SW 1271 (cell line): ENCODE measurements around the gene SHB.

Source experiments
- DNase-seq, 2 experiments: peaks; one replicate each; lab custom pipeline; 2025; lab: John Stamatoyannopoulos, UW

Gene SHB

DNA sequence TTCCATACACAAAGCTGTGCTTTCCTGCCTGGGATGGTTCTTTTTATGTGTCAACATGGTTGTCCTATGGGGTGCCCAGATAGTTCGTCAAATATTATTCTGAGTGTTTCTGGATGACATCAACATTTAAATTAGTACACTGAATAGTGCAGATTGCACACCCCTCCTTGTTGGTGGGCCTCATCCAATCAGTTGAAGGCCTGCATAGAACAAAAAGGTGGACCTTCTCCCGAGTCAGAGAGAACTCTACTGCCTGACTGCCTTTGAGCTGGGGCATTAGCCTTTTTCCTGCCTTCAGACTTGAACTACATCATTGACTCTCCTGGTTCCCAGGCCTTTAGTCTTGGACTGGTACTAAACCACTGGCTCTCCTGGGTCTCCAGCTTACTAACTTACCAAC, 80.4 kb downstream of the SHB start:
- DNase-seq = no peak

DNA sequence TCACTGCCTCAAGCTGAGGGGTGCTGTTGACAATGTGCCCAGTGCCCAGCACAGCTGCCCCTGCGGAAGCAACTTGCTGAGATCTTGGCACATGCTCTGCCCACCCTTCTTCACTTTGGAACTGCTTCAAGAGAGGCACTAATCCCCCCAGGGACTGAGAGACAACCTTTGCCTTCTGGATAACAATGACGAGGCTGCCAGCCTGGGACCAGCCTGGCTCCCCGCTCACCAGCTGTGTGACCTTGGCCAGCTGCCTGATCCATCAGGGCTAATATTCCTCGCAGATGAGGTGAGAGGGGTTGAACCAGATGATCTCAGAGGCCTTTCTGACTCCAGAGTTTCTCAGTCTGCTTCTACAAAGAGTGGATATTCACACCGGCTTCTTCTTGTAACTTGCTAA, 81.0 kb downstream of the SHB start:
- DNase-seq = no peak

GRCh38 chr9:37987467-37987981, 81.5 kb downstream of the SHB start:
- DNase-seq = no peak

- no peak for DNase-seq
Measured at GRCh38 chr9:37986771-37987258, 82.2 kb downstream of the SHB start.

GRCh38 chr9:37986001-37986400, 83.0 kb downstream of the SHB start:
- DNase-seq = no peak

DNA sequence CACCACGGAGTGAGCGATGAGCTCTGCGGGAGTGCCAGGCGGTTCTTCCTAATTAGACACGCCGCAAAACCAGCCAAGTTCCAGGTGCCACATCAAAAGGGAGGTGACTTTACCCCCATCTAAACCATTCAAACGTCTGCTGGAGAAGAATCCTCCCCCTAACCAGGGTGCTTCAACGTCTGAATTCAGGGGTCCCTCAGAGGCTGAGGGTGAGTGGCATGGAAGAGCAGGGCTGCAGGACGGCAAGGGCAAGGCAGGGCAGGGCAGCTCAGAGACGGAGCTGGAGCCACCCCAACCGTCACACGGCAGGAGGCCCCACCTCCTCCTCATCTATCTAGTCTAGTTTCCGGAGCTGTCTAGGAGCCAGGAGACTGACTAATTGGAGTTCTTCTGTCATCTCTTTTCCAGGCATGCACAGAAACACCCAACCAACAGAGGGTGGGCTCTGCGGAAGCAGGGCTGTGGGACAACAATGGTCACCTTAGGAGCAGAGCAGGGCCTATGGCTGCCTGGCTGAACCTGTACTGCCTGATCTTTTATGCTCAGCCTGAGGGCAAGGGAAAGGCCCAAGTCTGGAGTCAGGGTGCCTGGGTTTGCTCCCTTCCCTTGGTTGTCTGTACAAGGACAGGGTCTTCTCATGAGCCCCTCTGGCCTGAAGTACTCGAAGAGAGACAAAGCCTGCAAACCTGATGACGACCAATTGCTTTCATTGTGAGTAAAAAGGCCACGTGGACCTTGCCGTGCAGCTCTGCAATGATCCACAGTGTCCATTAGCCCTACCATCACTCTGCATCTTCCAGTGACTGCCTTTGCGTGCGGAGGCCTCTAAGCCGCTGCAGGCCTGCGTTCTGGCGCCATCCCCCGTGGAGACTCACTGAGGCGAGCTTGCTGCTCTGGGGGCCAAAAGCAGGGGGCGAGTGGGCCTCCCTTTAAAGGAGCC, 84.1 kb downstream of the SHB start:
- peak in 1 of 2 experiments; percentile 23 for DNase-seq

DNA sequence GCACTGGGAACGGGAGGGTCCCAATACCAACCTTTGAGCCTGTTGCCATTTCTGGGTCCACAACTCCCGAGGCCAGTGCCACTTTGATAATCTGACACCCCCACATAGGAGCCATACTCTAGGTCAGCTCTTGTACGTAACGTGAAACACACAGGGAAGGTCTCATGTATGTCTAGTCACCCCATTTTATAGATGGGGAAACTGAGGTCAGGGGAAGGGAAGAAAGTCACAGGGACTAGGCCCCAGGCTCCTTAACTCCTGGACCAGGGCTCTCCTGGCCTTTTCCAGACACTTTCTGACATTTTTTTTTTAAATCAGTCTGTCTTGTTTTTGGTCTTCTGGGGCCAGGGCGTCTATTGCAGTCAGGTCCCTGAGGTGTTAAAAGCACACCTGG, 84.8 kb downstream of the SHB start:
- no peak for DNase-seq

GRCh38 chr9:37983381-37984067, 85.5 kb downstream of the SHB start:
- DNase-seq = no peak

- DNase-seq = no peak
Measured at GRCh38 chr9:37979844-37980243, 89.2 kb downstream of the SHB start.

- no peak for DNase-seq
Measured at GRCh38 chr9:37978983-37979382, 90.0 kb downstream of the SHB start.

GRCh38 chr9:37978481-37978864, 90.6 kb downstream of the SHB start:
- DNase-seq = no peak

DNA sequence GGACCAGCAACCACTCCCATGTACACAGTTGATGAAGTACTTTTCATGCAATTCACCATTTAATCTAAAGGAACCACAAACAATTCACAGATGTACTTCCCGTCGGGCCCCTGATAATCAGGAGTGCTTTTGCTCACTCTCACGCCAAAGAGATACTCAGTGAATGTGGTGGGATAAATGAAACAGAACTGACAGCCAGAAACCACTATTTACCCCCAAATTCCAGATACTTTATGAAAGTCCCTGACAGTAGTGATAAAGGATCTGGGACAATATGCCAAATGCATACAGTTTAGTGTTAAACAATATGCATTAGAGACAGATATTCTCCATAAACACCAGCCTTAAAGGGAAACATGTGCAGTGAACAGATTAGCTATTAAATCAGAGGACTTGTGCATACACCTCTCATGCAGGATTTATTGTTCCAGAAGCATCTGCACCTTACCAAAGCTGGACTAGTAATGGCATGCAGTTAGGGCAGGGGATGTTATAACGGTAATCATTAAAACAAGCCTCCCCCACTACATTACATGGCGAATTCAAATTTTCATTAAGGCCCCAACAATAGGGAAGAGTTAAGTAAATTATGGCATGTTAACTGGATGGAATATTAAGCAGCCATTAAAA, 91.1 kb downstream of the SHB start:
- no peak for DNase-seq

GRCh38 chr9:37976714-37977477, 92.1 kb downstream of the SHB start:
- DNase-seq = no peak

GRCh38 chr9:37975639-37976038, 93.4 kb downstream of the SHB start:
- no peak for DNase-seq

DNA sequence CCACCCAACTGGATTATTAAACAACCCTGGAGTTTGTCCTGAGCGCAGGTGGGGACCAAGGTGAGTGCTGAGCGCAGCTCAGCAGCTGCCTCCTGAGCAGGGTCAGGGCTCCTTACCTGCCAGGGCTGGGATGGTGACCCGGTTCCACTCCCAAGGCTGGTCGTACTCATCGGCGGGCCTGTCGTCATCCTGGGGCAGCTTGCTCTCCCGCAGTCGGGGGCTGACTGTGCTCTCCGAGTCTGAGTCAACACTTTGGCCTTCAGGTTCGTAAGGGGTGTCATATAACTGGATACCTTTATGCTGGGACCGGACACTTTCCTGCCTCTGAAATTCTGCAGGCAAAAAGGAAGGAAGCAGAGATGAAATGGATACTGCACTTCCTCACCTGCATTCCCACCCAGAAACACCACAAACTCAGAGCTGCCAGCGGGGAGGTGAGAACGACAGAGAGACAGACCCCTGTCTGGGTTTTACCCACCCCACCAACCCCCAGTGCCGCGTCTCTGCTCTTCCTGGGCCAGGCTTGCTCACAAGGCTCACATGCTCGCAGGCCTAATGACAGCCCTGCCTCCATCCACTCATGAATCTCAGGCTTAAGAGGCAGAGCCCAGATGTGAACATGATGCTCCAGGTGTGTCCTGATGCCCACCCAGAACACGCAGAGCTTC, 94.4 kb downstream of the SHB start:
- peak in 1 of 2 experiments; percentile 14 for DNase-seq

DNA sequence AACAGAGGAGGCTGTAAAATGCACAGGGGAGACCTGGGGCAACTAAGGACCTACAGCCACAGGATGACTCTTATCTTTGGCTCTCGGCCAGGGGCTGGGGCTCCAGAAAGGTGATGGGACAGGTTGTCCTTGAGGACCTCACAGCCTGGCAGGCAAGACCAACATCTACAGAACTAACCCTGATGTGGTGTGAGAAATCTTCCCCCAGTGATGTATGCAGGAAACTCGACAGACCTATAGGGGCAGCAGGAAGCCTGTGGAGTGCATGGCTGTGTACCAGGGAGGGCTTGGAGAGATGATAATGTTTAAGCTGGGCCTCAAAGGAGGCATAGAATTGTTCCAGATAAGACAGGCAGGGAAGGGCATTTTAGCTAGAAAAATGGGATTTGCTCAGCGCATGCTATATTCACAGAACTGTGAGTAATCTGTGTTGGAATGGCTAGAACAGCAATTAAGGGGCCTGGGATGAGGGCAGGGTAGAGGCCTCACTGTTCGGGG, 96.6 kb downstream of the SHB start:
- DNase-seq = no peak

DNA sequence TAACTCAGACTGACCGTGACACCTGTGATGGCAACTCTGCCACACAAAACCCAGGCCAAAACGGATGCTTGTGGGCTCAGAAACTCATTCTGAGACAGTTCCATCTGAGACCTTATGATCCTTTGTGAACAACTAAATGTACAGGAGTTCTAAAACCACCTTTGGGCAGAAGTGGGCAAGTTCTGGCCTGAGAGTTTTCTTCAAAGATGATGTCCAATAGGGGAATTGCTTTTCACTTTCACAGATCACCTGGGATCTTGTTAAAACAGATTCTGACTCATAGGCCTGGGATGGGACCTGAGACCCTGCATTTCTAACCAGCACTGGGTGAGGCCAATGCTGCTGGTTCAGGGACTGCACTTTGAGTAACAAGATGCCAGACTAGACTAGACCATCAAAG, 97.3 kb downstream of the SHB start:
- DNase-seq = no peak

DNA sequence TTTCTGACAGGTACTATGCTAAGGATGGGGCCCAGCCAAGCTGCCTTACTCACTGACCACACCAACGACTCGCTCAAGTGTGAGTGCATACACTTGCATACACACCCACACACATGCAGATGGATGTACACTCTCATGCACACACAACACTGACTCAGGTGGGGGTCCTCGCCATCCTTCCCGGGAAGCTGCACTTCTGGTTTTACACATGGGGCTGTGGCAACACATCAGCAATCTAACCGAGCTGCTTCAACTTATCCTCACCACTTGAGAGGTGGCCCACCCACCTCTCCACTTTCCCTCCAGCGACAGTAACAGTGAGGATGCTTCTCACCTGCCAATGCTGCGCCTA, 97.9 kb downstream of the SHB start:
- no peak for DNase-seq

GRCh38 chr9:37970301-37971107, 98.5 kb downstream of the SHB start:
- DNase-seq = no peak
